ENCODE measurements around the gene HECW1. TPM values are rescaled to one million over a fixed set of nuclear protein-coding genes. Genes with fewer than 3 reads are reported as not detected.

HECW1 gene
- total and polyA plus RNA-seq, 2 of the 8 experiments (the other 6 are each of a cell fraction or from before 2014, with no cell fraction given): 2.9 to 12.7 TPM

- H2AK5ac ChIP-seq (ENCODE audit: low read depth, low read length): no peak overlapping the region; the same call in 1 of the 2 replicates
Observed at GRCh38 chr7:43136064-43136463, 23.6 kb downstream of the HECW1 start.

More at GRCh38 chr7:43136064-43136463, 23.6 kb downstream of the HECW1 start:
- Histone ChIP-seq H3K79me2 (ENCODE audit: control insufficient read depth in 1 of 2, insufficient read depth in 2 of 2, low read length in 2 of 2) (no peaks in the 10 kb centered on the region), H3K4me2 (ENCODE audit: insufficient read depth in 1 of 2, low read depth in 2 of 2, low read length in 2 of 2) (no peak overlapping the region), H3K9me3 (ENCODE audit: insufficient read depth in 2 of 2, low read depth in 1 of 2, low read length in 1 of 2) (no peaks in the 10 kb centered on the region), H3K36me3 (ENCODE audit: control insufficient read depth in 2 of 4, insufficient read depth in 4 of 4, low read length in 3 of 4) (no peaks in the 10 kb centered on the region), H4K20me1 (replicated peaks in 1 of 2; ENCODE audit: control insufficient read depth in 1 of 2, insufficient read depth in 2 of 2, low read length in 2 of 2) (no peaks in the 10 kb centered on the region), H4K5ac (ENCODE audit: insufficient read length, low read depth, low read length) (no peak overlapping the region), H3K23ac (ENCODE audit: insufficient read length) (no peak overlapping the region), H4K91ac (replicated peaks; ENCODE audit: insufficient read length, low read length) (peak overlapping the region; percentile 6), H3K4me3 (ENCODE audit: extremely low read depth in 1 of 4, insufficient read depth in 2 of 4, low read depth in 3 of 4, low read length in 4 of 4) (no peak overlapping the region), H3K14ac (ENCODE audit: insufficient read length) (no peak overlapping the region), H3K27ac (ENCODE audit: low read depth, low read length) (no peak overlapping the region), H4K8ac (ENCODE audit: extremely low read depth, insufficient read depth, low read length) (no peak overlapping the region), H3K4ac (replicated peaks; ENCODE audit: insufficient read length, low read depth, low read length) (no peak overlapping the region), H3K79me1 (ENCODE audit: low read depth, low read length) (no peaks in the 10 kb centered on the region; the same call in 1 of the 2 replicates), H3K4me1 (replicated peaks in 1 of 4; ENCODE audit: control insufficient read depth in 3 of 4, insufficient read depth in 4 of 4, low read length in 3 of 4) (peaks cover 6 to 24% (median 16%) of the 10 kb centered on the region in 4 experiments; a peak in 6 of 7 replicates), H2BK5ac (ENCODE audit: low read depth, low read length) (peak overlapping the region; percentile 95; the same call in 1 of the 2 replicates), H2BK120ac (replicated peaks; ENCODE audit: low read depth, low read length) (peak overlapping the region; percentile 0), H3K18ac (ENCODE audit: extremely low read depth, low read length) (peak overlapping the region; percentile 15; the same call in 1 of the 2 replicates), H3K23me2 (ENCODE audit: low read depth, low read length) (no peaks in the 10 kb centered on the region), H2BK20ac (ENCODE audit: low read length) (peak overlapping the region; percentile 64; the same call in 1 of the 2 replicates), H2BK12ac (ENCODE audit: low read depth, low read length) (0 out of 2 replicates have a peak overlapping the region, but pooled peaks have one; percentile 70), H3K9ac (replicated peaks in 1 of 4; ENCODE audit: extremely low read depth in 1 of 4, low read depth in 3 of 4, low read length in 3 of 4) (no peak overlapping the region), H3K27me3 (replicated peaks in 1 of 4; ENCODE audit: control insufficient read depth in 3 of 4, extremely low read depth in 1 of 4, insufficient read depth in 3 of 4, low read length in 3 of 4) (no peaks in the 10 kb centered on the region), H2AFZ (ENCODE audit: low read length) (no peak overlapping the region), H2BK15ac (ENCODE audit: low read length) (no peak overlapping the region), H3K56ac (replicated peaks; ENCODE audit: insufficient read length, low read depth, low read length) (no peak overlapping the region)
- POLR2A ChIA-PET (ENCODE audit: partially characterized antibody): interaction anchor here (0.6 to 1.4 kb wide), 5 partner anchors 23 to 586 kb away, joined by 3 to 4 read pairs (median 3); partner anchors contain the start of genes HECW1 and MRPL32
- DNase-seq (ENCODE audit: low read depth in 1 of 2, low spot score in 2 of 2): no peak
- TF ChIP-seq CREB1 (IDR thresholded peaks at IDR 0.05) (no peak), JUND (IDR thresholded peaks at IDR 0.05; ENCODE audit: low read length) (no peak), TAF1 (IDR thresholded peaks at IDR 0.05; ENCODE audit: low read depth, low read length) (no peak), MAFK (IDR thresholded peaks at IDR 0.05; ENCODE audit: low read depth, low read length) (peak; percentile 36; the same call in 1 of the 2 replicates)
- WGBS, 2 experiments (ENCODE audit: extremely low coverage in 1 of 2, insufficient coverage in 1 of 2, insufficient read length in 1 of 2, insufficient replicate concordance in 2 of 2, low coverage in 1 of 2, low lambda C conversion rate in 2 of 2, missing lambda C conversion rate in 1 of 2): 87% methylated on average over 2 of the region's 2 CpGs; no CpG with 5 or more reads in 1 of the 2 experiments
- CTCF ChIA-PET (ENCODE audit: partially characterized antibody): interaction anchor here (0.6 to 3.2 kb wide), 16 partner anchors 9 to 989 kb away, joined by 3 to 13 read pairs (median 3); no protein-coding TSS in a partner anchor
- FAIRE-seq: no peak

Data from H1 (cell line).